Measurements from ENCODE around the gene PGGT1B.

GRCh38 chr5:115160975-115161475 is 101.7 kb downstream of the PGGT1B start:
- TF ChIP-seq CTCF (IDR thresholded peaks at IDR 0.05; ENCODE audit: insufficient read depth, low read length, poor library complexity, severe bottlenecking) (no peak), EZH2phosphoT487 (conservative IDR thresholded peaks at IDR 0.05; ENCODE audit: low read length) (no peak)

All from SU-DHL-6 (cell line).